ENCODE measurements around the gene STEAP1B.
"Not testable (repeated sequence)": the region's sequence is repeated elsewhere in the genome, so short reads cannot be mapped to it uniquely, and the experiment has no call there.

STEAP1B gene

GRCh38 chr7:22452142-22452959, 47.6 kb downstream of the STEAP1B start:
- DNase-seq: no peak

- not testable (repeated sequence) for DNase-seq
Observed at GRCh38 chr7:22450013-22450412, 50.0 kb downstream of the STEAP1B start.

- DNase-seq: no peak
Observed at GRCh38 chr7:22447762-22448161, 52.2 kb downstream of the STEAP1B start.

- DNase-seq: no peak
Observed at GRCh38 chr7:22447008-22447407, 53.0 kb downstream of the STEAP1B start.

- no peak for DNase-seq
Observed at GRCh38 chr7:22445853-22446252, 54.1 kb downstream of the STEAP1B start.

GRCh38 chr7:22445140-22445743, 54.7 kb downstream of the STEAP1B start:
- no peak for DNase-seq

GRCh38 chr7:22444181-22444971, 55.6 kb downstream of the STEAP1B start:
- no peak for DNase-seq

GRCh38 chr7:22443370-22444180, 56.4 kb downstream of the STEAP1B start:
- DNase-seq: no peak

GRCh38 chr7:22442882-22443369, 57.1 kb downstream of the STEAP1B start:
- DNase-seq: no peak

- no peak for DNase-seq
Observed at GRCh38 chr7:22442187-22442881, 57.7 kb downstream of the STEAP1B start.

GRCh38 chr7:22441157-22441556, 58.8 kb downstream of the STEAP1B start:
- no peak for DNase-seq

GRCh38 chr7:22438994-22439393, 61.0 kb downstream of the STEAP1B start:
- DNase-seq: no peak

GRCh38 chr7:22436552-22436951, 63.4 kb downstream of the STEAP1B start:
- DNase-seq: not testable (repeated sequence)

GRCh38 chr7:22435720-22436119, 64.3 kb downstream of the STEAP1B start:
- no peak for DNase-seq

- no peak for DNase-seq
Observed at GRCh38 chr7:22435105-22435504, 64.9 kb downstream of the STEAP1B start.

- no peak for DNase-seq
Observed at GRCh38 chr7:22433710-22434460, 66.1 kb downstream of the STEAP1B start.

GRCh38 chr7:22433165-22433700, 66.8 kb downstream of the STEAP1B start:
- not testable (repeated sequence) for DNase-seq

GRCh38 chr7:22432203-22432718, 67.7 kb downstream of the STEAP1B start:
- no peak for DNase-seq

GRCh38 chr7:22430457-22430856, 69.5 kb downstream of the STEAP1B start:
- DNase-seq: no peak

GRCh38 chr7:22429386-22429785, 70.6 kb downstream of the STEAP1B start:
- DNase-seq: no peak

- DNase-seq: no peak
Observed at GRCh38 chr7:22427855-22428254, 72.1 kb downstream of the STEAP1B start.
